ENCODE data around the gene GADL1. TPM values are rescaled to one million over a fixed set of nuclear protein-coding genes. Genes with fewer than 3 reads are reported as not detected.
A peak's percentile ranks its signal among the peaks of the same experiment; 100 is the strongest.

The GADL1 gene
- polyA plus RNA-seq, 3 donors: not detected

DNA sequence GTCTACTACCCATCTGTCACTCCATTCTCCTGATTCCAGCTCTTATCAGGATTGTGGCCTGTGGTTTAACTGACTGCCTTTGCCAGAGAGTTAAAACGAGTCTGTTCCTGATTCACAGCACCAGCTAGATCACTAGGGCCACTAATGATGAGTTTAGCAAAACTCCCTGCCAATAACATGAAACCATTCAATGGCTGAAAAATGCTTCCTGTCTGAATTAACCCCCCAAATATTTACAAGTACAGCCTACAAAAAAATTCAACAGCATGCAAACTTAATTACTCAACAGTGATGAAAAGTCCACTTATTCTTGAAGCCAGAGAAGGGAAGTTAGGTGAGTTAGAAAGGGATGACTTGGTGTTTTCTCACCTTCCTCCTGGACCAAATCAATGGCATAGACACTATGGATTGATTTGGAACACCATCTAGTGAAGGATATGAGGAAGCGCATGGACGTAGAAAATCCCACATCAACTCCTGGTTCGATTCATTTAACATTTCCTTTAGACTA, 146.6 kb downstream of the GADL1 start:
- H3K9me3 ChIP-seq (replicated peaks in 1 of 2; ENCODE audit: control insufficient read depth in 1 of 2, insufficient read depth in 1 of 2, low read length in 2 of 2): no peaks in the 10 kb centered on the region
- H3K9me3 Mint-ChIP-seq: no peaks in the 10 kb centered on the region
- no peak overlapping the region for H2AFZ ChIP-seq (ENCODE audit: insufficient read depth, low read depth, low read length, poor library complexity, severe bottlenecking)
- WGBS (ENCODE audit: insufficient coverage): 11% methylated on average over 1 of the region's 4 CpGs
- H3K4me1 Mint-ChIP-seq: peaks cover 19% of the 10 kb centered on the region
- H3K27me3 Mint-ChIP-seq (ENCODE audit: low read depth in 3 of 3): peaks cover 0 to 6% (median 1%) of the 10 kb centered on the region in 3 donors
- peaks cover 8 to 13% of the 10 kb centered on the region in 2 donors for H3K4me1 ChIP-seq (ENCODE audit: control insufficient read depth in 1 of 2, insufficient read depth in 2 of 2, low read length in 2 of 2)
- no peaks in the 10 kb centered on the region for H4K20me1 ChIP-seq (ENCODE audit: insufficient read depth, low read length)
- no peaks in the 10 kb centered on the region for H3K36me3 ChIP-seq (replicated peaks in 1 of 2; ENCODE audit: control insufficient read depth in 1 of 2, insufficient read depth in 2 of 2, low read length in 2 of 2)
- H3K79me2 ChIP-seq (ENCODE audit: insufficient read depth, low read length): no peaks in the 10 kb centered on the region
- no peak overlapping the region for H3K4me3 Mint-ChIP-seq
- no peak for DNase-seq
- intact Hi-C loops (cut with micrococcal nuclease): no loop called here
- no peak overlapping the region for H3K27ac ChIP-seq (ENCODE audit: low read depth in 1 of 2, low read length in 2 of 2)
- no peak overlapping the region for H3K9ac ChIP-seq (ENCODE audit: insufficient read depth, low read length, poor library complexity, severe bottlenecking)
- H3K4me2 ChIP-seq (replicated peaks; ENCODE audit: extremely low read depth, low read length, poor library complexity, severe bottlenecking): no peak overlapping the region
- no peaks in the 10 kb centered on the region for H3K27me3 ChIP-seq (ENCODE audit: control insufficient read depth in 2 of 2, insufficient read depth in 2 of 2, low read length in 2 of 2)
- TF ChIP-seq, protein P1, sequence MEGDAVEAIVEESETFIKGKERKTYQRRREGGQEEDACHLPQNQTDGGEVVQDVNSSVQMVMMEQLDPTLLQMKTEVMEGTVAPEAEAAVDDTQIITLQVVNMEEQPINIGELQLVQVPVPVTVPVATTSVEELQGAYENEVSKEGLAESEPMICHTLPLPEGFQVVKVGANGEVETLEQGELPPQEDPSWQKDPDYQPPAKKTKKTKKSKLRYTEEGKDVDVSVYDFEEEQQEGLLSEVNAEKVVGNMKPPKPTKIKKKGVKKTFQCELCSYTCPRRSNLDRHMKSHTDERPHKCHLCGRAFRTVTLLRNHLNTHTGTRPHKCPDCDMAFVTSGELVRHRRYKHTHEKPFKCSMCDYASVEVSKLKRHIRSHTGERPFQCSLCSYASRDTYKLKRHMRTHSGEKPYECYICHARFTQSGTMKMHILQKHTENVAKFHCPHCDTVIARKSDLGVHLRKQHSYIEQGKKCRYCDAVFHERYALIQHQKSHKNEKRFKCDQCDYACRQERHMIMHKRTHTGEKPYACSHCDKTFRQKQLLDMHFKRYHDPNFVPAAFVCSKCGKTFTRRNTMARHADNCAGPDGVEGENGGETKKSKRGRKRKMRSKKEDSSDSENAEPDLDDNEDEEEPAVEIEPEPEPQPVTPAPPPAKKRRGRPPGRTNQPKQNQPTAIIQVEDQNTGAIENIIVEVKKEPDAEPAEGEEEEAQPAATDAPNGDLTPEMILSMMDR (IDR thresholded peaks at IDR 0.05): no peak
- H3K4me3 ChIP-seq (replicated peaks in 1 of 3; ENCODE audit: low read depth in 2 of 3, low read length in 3 of 3): no peak overlapping the region
- H3K27ac Mint-ChIP-seq: no peak overlapping the region
- H3K36me3 Mint-ChIP-seq: no peaks in the 10 kb centered on the region

DNA sequence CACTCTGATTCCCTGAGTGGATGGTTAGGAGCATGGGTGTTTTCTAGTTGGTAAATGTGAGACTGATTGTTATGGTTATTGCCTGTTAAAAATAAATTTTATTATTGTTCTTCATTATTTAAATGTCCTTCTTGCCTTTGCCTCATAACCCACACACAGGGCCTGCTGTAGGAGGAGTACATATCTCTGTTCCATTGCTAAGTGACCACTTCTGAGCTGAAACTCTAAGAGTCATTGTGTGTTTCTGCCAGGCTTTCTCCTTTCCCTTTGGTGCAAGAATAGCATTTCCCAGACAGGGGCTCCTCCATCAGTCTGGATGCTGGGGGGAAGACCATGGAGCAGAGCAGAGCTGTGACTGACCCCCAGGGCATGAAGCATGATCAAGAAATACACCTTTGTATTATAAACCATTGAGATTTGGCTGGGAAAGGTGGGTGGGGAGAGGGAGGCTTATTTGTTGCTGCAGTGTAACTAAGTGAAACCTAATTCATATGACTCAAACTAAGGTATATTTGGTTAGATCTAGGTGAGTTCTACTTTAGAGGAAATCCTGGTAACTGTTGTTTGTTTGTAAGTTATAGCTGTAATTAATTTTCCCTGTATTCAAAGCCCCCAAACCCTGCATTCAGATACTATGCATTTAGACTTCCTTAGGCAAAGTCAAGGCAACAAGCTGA, 150.7 kb downstream of the GADL1 start:
- no peaks in the 10 kb centered on the region for H3K79me2 ChIP-seq (ENCODE audit: insufficient read depth, low read length)
- H3K4me2 ChIP-seq (replicated peaks; ENCODE audit: extremely low read depth, low read length, poor library complexity, severe bottlenecking): no peak overlapping the region
- Mint-ChIP-seq H3K4me1 (peaks cover 8% of the 10 kb centered on the region), H3K9me3 (no peaks in the 10 kb centered on the region), H3K36me3 (no peaks in the 10 kb centered on the region), H3K27ac (no peak overlapping the region), H3K27me3 (ENCODE audit: low read depth in 3 of 3) (peaks cover 0 to 4% (median 3%) of the 10 kb centered on the region in 3 donors), H3K4me3 (no peak overlapping the region)
- no peaks in the 10 kb centered on the region for H3K27me3 ChIP-seq (ENCODE audit: control insufficient read depth in 2 of 2, insufficient read depth in 2 of 2, low read length in 2 of 2)
- no peak overlapping the region for H3K9ac ChIP-seq (ENCODE audit: insufficient read depth, low read length, poor library complexity, severe bottlenecking)
- intact Hi-C loops (cut with micrococcal nuclease): no loop called here
- no peaks in the 10 kb centered on the region for H4K20me1 ChIP-seq (ENCODE audit: insufficient read depth, low read length)
- TF ChIP-seq, protein P1 (IDR thresholded peaks at IDR 0.05): no peak
- no peaks in the 10 kb centered on the region for H3K4me1 ChIP-seq (ENCODE audit: control insufficient read depth in 1 of 2, insufficient read depth in 2 of 2, low read length in 2 of 2)
- H3K27ac ChIP-seq (ENCODE audit: low read depth in 1 of 2, low read length in 2 of 2): no peak overlapping the region
- H3K36me3 ChIP-seq (replicated peaks in 1 of 2; ENCODE audit: control insufficient read depth in 1 of 2, insufficient read depth in 2 of 2, low read length in 2 of 2): no peaks in the 10 kb centered on the region
- no peak for DNase-seq
- H3K9me3 ChIP-seq (replicated peaks in 1 of 2; ENCODE audit: control insufficient read depth in 1 of 2, insufficient read depth in 1 of 2, low read length in 2 of 2): no peaks in the 10 kb centered on the region
- H2AFZ ChIP-seq (ENCODE audit: insufficient read depth, low read depth, low read length, poor library complexity, severe bottlenecking): peak overlapping the region; percentile 42
- no peak overlapping the region for H3K4me3 ChIP-seq (replicated peaks in 1 of 3; ENCODE audit: low read depth in 2 of 3, low read length in 3 of 3)

Data from CD14-positive monocyte (primary cell).